ENCODE measurements around the gene PCSK9.

The PCSK9 gene

GRCh38 chr1:55010887-55011217 lies 28.5 kb upstream of the PCSK9 start:
- no peak overlapping the region for H4K91ac ChIP-seq (ENCODE audit: low read depth, low read length)
- H2BK120ac ChIP-seq (ENCODE audit: insufficient read depth, low read length, poor library complexity): no peak overlapping the region
- no peak overlapping the region for H4K12ac ChIP-seq (ENCODE audit: low read depth, low read length)
- no peak overlapping the region for H2BK12ac ChIP-seq (ENCODE audit: low read length)
- no peak overlapping the region for H2BK5ac ChIP-seq (ENCODE audit: low read depth, low read length, poor library complexity)
- H3K14ac ChIP-seq (ENCODE audit: low read length): no peak overlapping the region
- H3K4me3 ChIP-seq (ENCODE audit: low read depth, low read length): no peak overlapping the region
- H3K4me1 ChIP-seq (ENCODE audit: control insufficient read depth in 1 of 2, insufficient read depth in 2 of 2, low read length in 2 of 2): no peaks in the 10 kb centered on the region
- no peak overlapping the region for H3K4ac ChIP-seq (ENCODE audit: low read depth, low read length)
- no peak overlapping the region for H4K8ac ChIP-seq (ENCODE audit: low read depth, low read length)
- peak in 1 of 2 donors; percentile 6 for DNase-seq
- no peaks in the 10 kb centered on the region for H3K79me2 ChIP-seq (ENCODE audit: control insufficient read depth, insufficient read depth, low read length, poor library complexity)
- peaks cover 8% of the 10 kb centered on the region for H3K9me3 ChIP-seq (ENCODE audit: insufficient read depth, low read depth, low read length)
- H3K18ac ChIP-seq (ENCODE audit: low read length): no peak overlapping the region
- H2AK5ac ChIP-seq (ENCODE audit: low read length): no peak overlapping the region
- H3K27me3 ChIP-seq (ENCODE audit: insufficient read depth, low read length): no peaks in the 10 kb centered on the region
- no peak overlapping the region for H3K27ac ChIP-seq (ENCODE audit: low read depth, low read length)
- no peaks in the 10 kb centered on the region for H3K36me3 ChIP-seq (ENCODE audit: control insufficient read depth in 1 of 2, insufficient read depth in 2 of 2, low read length in 2 of 2)
- no peak overlapping the region for H3K9ac ChIP-seq (ENCODE audit: low read length)
- no peak overlapping the region for H3K4me2 ChIP-seq (ENCODE audit: low read length)
- no peak overlapping the region for H3K23ac ChIP-seq (ENCODE audit: low read length)
- H3K79me1 ChIP-seq (ENCODE audit: low read length): no peaks in the 10 kb centered on the region
- WGBS (ENCODE audit: extremely low coverage, insufficient coverage, insufficient read length): no CpG with 5 or more reads among the region's 7 CpGs
- H2AFZ ChIP-seq (ENCODE audit: insufficient read depth, low read length, poor library complexity): no peak overlapping the region

GRCh38 chr1:55012661-55013060 lies 26.7 kb upstream of the PCSK9 start:
- H3K14ac ChIP-seq (ENCODE audit: low read length): no peak overlapping the region
- no peaks in the 10 kb centered on the region for H3K79me2 ChIP-seq (ENCODE audit: control insufficient read depth, insufficient read depth, low read length, poor library complexity)
- no peak overlapping the region for H3K4ac ChIP-seq (ENCODE audit: low read depth, low read length)
- H3K4me3 ChIP-seq (ENCODE audit: low read depth, low read length): no peak overlapping the region
- WGBS (ENCODE audit: extremely low coverage, insufficient coverage, insufficient read length): no CpG with 5 or more reads among the region's 1 CpG
- H2BK12ac ChIP-seq (ENCODE audit: low read length): no peak overlapping the region
- no peak overlapping the region for H3K18ac ChIP-seq (ENCODE audit: low read length)
- no peaks in the 10 kb centered on the region for H3K36me3 ChIP-seq (ENCODE audit: control insufficient read depth in 1 of 2, insufficient read depth in 2 of 2, low read length in 2 of 2)
- H4K12ac ChIP-seq (ENCODE audit: low read depth, low read length): no peak overlapping the region
- no peak overlapping the region for H3K23ac ChIP-seq (ENCODE audit: low read length)
- H3K27me3 ChIP-seq (ENCODE audit: insufficient read depth, low read length): no peaks in the 10 kb centered on the region
- no peak for DNase-seq
- H4K91ac ChIP-seq (ENCODE audit: low read depth, low read length): no peak overlapping the region
- H4K8ac ChIP-seq (ENCODE audit: low read depth, low read length): no peak overlapping the region
- no peak overlapping the region for H2AK5ac ChIP-seq (ENCODE audit: low read length)
- H2AFZ ChIP-seq (ENCODE audit: insufficient read depth, low read length, poor library complexity): no peak overlapping the region
- no peak overlapping the region for H3K27ac ChIP-seq (ENCODE audit: low read depth, low read length)
- H3K4me1 ChIP-seq (ENCODE audit: control insufficient read depth in 1 of 2, insufficient read depth in 2 of 2, low read length in 2 of 2): no peaks in the 10 kb centered on the region
- H3K9ac ChIP-seq (ENCODE audit: low read length): no peak overlapping the region
- no peak overlapping the region for H3K4me2 ChIP-seq (ENCODE audit: low read length)
- no peak overlapping the region for H2BK120ac ChIP-seq (ENCODE audit: insufficient read depth, low read length, poor library complexity)
- H3K79me1 ChIP-seq (ENCODE audit: low read length): no peaks in the 10 kb centered on the region
- H3K9me3 ChIP-seq (ENCODE audit: insufficient read depth, low read depth, low read length): peaks cover 8% of the 10 kb centered on the region
- no peak overlapping the region for H2BK5ac ChIP-seq (ENCODE audit: low read depth, low read length, poor library complexity)

- no CpG with 5 or more reads among the region's 5 CpGs for WGBS (ENCODE audit: extremely low coverage, insufficient coverage, insufficient read length)
- Histone ChIP-seq H3K4ac (ENCODE audit: low read depth, low read length) (no peak overlapping the region), H3K4me2 (ENCODE audit: low read length) (no peak overlapping the region)
These were observed 24.2 kb upstream of the PCSK9 start for GRCh38 chr1:55015123-55015522.

GRCh38 chr1:55015731-55016620 lies 23.4 kb upstream of the PCSK9 start:
- no peak overlapping the region for H3K4me3 ChIP-seq (ENCODE audit: low read depth, low read length)
- no peak overlapping the region for H3K23ac ChIP-seq (ENCODE audit: low read length)
- no peak overlapping the region for H3K4ac ChIP-seq (ENCODE audit: low read depth, low read length)
- H3K27ac ChIP-seq (ENCODE audit: low read depth, low read length): no peak overlapping the region
- peak overlapping the region; percentile 19 for H3K9ac ChIP-seq (ENCODE audit: low read length)
- H3K18ac ChIP-seq (ENCODE audit: low read length): no peak overlapping the region
- H3K79me1 ChIP-seq (ENCODE audit: low read length): no peaks in the 10 kb centered on the region
- H3K4me2 ChIP-seq (ENCODE audit: low read length): no peak overlapping the region
- H3K9me3 ChIP-seq (ENCODE audit: insufficient read depth, low read depth, low read length): no peaks in the 10 kb centered on the region
- H3K79me2 ChIP-seq (ENCODE audit: control insufficient read depth, insufficient read depth, low read length, poor library complexity): no peaks in the 10 kb centered on the region
- H4K91ac ChIP-seq (ENCODE audit: low read depth, low read length): no peak overlapping the region
- H3K14ac ChIP-seq (ENCODE audit: low read length): no peak overlapping the region
- no peaks in the 10 kb centered on the region for H3K36me3 ChIP-seq (ENCODE audit: control insufficient read depth in 1 of 2, insufficient read depth in 2 of 2, low read length in 2 of 2)
- H2AFZ ChIP-seq (ENCODE audit: insufficient read depth, low read length, poor library complexity): no peak overlapping the region
- no peak for DNase-seq
- WGBS (ENCODE audit: extremely low coverage, insufficient coverage, insufficient read length): no CpG with 5 or more reads among the region's 12 CpGs
- H2BK120ac ChIP-seq (ENCODE audit: insufficient read depth, low read length, poor library complexity): no peak overlapping the region
- H2AK5ac ChIP-seq (ENCODE audit: low read length): no peak overlapping the region
- H4K8ac ChIP-seq (ENCODE audit: low read depth, low read length): no peak overlapping the region
- H4K12ac ChIP-seq (ENCODE audit: low read depth, low read length): no peak overlapping the region
- H2BK5ac ChIP-seq (ENCODE audit: low read depth, low read length, poor library complexity): no peak overlapping the region
- H2BK12ac ChIP-seq (ENCODE audit: low read length): no peak overlapping the region
- H3K27me3 ChIP-seq (ENCODE audit: insufficient read depth, low read length): no peaks in the 10 kb centered on the region
- H3K4me1 ChIP-seq (ENCODE audit: control insufficient read depth in 1 of 2, insufficient read depth in 2 of 2, low read length in 2 of 2): peaks cover 0 to 3% of the 10 kb centered on the region in 2 experiments

More at GRCh38 chr1:55015123-55015522, 24.2 kb upstream of the PCSK9 start:
- H4K91ac ChIP-seq (ENCODE audit: low read depth, low read length): no peak overlapping the region
- no peak overlapping the region for H2BK120ac ChIP-seq (ENCODE audit: insufficient read depth, low read length, poor library complexity)
- DNase-seq: no peak
- H2AFZ ChIP-seq (ENCODE audit: insufficient read depth, low read length, poor library complexity): no peak overlapping the region
- no peak overlapping the region for H2AK5ac ChIP-seq (ENCODE audit: low read length)
- no peak overlapping the region for H3K18ac ChIP-seq (ENCODE audit: low read length)
- H3K9me3 ChIP-seq (ENCODE audit: insufficient read depth, low read depth, low read length): no peaks in the 10 kb centered on the region
- H2BK12ac ChIP-seq (ENCODE audit: low read length): no peak overlapping the region
- peaks cover 0 to 3% of the 10 kb centered on the region in 2 experiments for H3K4me1 ChIP-seq (ENCODE audit: control insufficient read depth in 1 of 2, insufficient read depth in 2 of 2, low read length in 2 of 2)
- no peak overlapping the region for H3K9ac ChIP-seq (ENCODE audit: low read length)
- H4K8ac ChIP-seq (ENCODE audit: low read depth, low read length): no peak overlapping the region
- H4K12ac ChIP-seq (ENCODE audit: low read depth, low read length): no peak overlapping the region
- no peaks in the 10 kb centered on the region for H3K27me3 ChIP-seq (ENCODE audit: insufficient read depth, low read length)
- H3K27ac ChIP-seq (ENCODE audit: low read depth, low read length): no peak overlapping the region
- no peak overlapping the region for H3K4me3 ChIP-seq (ENCODE audit: low read depth, low read length)
- H3K14ac ChIP-seq (ENCODE audit: low read length): no peak overlapping the region
- H3K23ac ChIP-seq (ENCODE audit: low read length): no peak overlapping the region
- H3K79me2 ChIP-seq (ENCODE audit: control insufficient read depth, insufficient read depth, low read length, poor library complexity): no peaks in the 10 kb centered on the region
- no peak overlapping the region for H2BK5ac ChIP-seq (ENCODE audit: low read depth, low read length, poor library complexity)
- H3K79me1 ChIP-seq (ENCODE audit: low read length): no peaks in the 10 kb centered on the region
- H3K36me3 ChIP-seq (ENCODE audit: control insufficient read depth in 1 of 2, insufficient read depth in 2 of 2, low read length in 2 of 2): no peaks in the 10 kb centered on the region
